ENCODE data around the gene C14orf180.

Gene C14orf180

GRCh38 chr14:104590240-104590965, 10.8 kb downstream of the C14orf180 start:
- DNase-seq (ENCODE audit: extremely low spot score, insufficient read length, low read depth), result no peak
- FAIRE-seq, result no peak

DNA sequence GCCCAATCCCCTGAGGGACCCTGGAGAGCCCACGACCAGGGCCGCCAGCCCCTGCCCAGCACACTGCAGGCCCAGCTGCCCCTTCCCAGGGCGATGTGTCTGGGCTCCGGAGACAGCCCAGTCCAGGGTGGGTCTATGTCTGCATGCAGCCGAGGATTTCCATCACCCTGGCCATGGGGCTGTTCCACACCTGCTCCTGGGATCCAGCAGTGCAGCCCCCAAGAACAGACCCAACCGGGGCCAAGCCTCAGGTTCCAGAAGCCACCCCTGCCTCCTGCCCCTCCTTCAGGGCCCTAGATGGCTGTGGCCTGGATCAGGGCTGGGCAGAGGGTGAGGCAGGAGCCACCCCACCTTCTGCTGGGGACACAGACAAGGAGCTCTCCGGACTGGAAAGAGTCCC, 11.5 kb downstream of the C14orf180 start:
- DNase-seq (ENCODE audit: extremely low spot score, insufficient read length, low read depth) (no peak), FAIRE-seq (no peak)

DNA sequence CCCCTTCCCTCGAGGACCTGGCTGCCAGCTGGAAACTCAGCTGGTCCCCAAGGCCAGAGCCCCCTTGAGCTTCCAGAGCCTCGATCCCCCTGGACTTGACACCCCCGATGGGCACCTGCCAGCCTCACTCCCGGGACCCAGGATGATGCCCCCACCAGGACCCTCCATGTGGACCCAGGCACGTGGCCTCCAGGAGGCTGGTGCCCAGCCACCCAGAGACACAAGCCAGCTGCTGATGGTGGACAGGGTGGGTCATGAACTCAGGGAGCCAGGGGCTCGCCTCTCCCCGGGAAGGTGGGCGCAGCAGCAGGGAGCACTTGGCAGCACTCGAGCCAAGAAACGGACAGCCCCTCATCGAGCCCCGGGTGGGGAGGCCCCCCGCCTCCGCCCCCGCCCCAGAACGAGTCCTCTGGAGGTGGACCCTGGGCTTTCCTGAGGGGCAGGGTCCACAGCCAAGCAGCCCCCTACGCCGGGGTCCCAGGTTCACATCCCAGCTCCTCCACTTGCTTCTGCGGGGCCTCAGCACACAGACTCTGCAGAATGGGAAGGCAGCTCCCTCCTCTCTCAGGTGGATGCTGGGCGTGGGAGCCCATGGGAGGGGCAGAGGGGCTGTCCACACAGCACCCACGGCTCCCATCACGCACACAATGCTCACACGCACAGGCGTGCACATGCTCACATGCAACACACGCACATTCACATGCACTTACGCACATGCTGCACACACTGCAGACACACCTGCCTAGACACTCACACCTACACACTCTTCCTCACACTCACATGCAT, 12.1 kb downstream of the C14orf180 start:
- DNase-seq (ENCODE audit: extremely low spot score, insufficient read length, low read depth), result no peak
- no peak for FAIRE-seq

DNA sequence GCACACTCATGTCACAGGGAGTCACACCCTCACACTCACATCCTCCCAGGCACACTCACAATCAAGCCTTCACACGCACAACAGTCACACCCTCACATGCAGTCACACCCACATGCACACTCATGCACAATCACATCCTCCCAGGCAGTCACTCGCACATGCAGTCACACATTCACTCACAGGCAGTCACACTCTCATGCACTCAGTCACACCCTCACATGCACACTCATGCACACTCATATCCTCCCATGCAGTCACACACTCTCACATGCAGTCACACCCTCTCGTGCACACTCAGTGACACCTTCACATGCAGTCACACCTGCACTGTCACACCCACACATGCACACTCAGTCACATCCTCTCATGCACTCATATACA, 12.7 kb downstream of the C14orf180 start:
- no peak for DNase-seq (ENCODE audit: extremely low spot score, insufficient read length, low read depth)
- no peak for FAIRE-seq

DNA sequence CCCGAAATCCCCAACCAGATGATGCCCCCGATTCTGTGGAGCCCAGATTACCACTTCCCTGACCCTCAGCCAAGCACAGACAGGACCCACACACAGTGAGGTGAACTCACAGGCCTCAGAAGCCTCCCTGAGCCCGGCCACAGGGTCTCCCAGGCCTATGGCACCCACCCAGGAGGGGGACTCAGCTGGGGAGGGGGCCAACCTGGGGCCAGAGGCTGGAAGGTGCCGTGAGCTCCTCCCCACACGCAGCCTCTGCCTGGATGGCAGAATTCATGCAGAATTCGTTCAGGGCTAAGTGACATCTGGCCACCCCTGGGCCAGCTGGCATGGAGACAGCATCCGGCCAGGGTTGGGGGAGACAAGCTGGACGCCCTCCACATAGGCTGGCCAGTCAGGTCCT, 13.2 kb downstream of the C14orf180 start:
- no peak for DNase-seq (ENCODE audit: extremely low spot score, insufficient read length, low read depth)
- no peak for FAIRE-seq

- no peak for DNase-seq (ENCODE audit: extremely low spot score, insufficient read length, low read depth)
- FAIRE-seq, result no peak
Observed at GRCh38 chr14:104593241-104593701, 13.7 kb downstream of the C14orf180 start.

- no peak for FAIRE-seq
- DNase-seq (ENCODE audit: extremely low spot score, insufficient read length, low read depth), result no peak
Observed at GRCh38 chr14:104593710-104594136, 14.2 kb downstream of the C14orf180 start.

DNA sequence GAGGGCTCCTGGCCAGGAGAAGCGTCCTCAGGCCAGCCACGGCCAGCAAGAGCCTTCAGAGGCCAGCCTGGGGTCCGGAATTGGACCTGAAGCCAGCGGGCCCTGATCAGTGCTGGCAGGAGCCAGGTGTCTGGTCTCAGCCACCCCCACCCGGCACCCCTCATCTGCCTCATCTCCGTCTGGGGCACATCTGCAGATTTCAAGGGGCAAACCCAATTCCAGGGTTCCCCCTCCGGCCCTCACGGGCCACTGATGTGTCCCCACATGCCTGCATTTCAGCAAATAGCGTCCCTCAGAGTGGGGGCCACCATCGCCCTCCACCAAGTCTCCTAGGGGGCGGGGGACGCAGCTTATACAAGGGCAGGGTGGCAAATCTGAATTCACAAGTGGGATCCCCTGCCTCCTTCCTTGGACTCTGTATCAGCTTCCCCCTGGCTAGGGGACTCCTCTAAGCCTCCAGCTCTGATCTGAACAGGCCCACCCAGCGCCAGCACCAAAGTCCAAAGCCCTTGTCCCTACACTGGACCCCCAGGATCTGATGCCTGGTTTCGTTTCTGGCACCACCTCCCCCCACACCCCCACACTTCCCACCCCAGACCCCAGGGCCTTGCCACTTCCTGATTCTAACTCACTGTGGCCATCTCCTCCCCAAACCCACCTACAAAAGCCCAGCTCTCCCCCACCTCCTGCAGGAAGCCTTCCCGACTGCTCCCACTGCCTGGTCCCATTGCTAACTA, 14.9 kb downstream of the C14orf180 start:
- FAIRE-seq, result no peak
- no peak for DNase-seq (ENCODE audit: extremely low spot score, insufficient read length, low read depth)

- DNase-seq (ENCODE audit: extremely low spot score, insufficient read length, low read depth) (no peak), FAIRE-seq (no peak)
Observed at GRCh38 chr14:104595116-104595675, 15.6 kb downstream of the C14orf180 start.

DNA sequence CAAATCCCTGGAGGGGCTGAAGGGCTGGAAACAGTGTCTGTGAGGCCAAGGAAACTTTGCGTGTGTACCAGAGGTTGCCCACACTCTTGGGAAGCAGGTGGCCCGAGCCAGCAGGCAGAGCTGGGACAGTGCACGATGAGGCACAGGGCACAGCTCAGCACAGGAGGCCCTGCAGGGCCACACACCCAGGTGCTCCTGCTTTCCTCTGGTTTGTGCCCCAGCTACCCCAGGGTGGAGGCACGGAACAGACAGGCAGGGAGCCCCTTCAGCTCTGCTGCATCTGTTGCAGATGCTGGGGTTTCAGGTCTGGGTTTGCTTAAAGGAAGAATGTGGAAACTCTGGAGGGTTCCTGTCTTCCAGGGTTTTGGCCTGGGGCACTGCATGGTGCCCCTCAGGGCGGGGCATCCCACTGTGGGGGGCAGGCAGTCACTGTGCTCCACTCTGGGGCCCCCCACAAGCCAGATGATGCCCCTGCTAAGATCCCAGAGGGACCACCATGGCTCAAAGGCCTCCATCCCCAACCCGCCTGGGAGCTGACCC, 16.4 kb downstream of the C14orf180 start:
- FAIRE-seq, result no peak
- DNase-seq (ENCODE audit: extremely low spot score, insufficient read length, low read depth), result no peak

GRCh38 chr14:104596451-104596918, 16.9 kb downstream of the C14orf180 start:
- FAIRE-seq (no peak), DNase-seq (ENCODE audit: extremely low spot score, insufficient read length, low read depth) (no peak)

DNA sequence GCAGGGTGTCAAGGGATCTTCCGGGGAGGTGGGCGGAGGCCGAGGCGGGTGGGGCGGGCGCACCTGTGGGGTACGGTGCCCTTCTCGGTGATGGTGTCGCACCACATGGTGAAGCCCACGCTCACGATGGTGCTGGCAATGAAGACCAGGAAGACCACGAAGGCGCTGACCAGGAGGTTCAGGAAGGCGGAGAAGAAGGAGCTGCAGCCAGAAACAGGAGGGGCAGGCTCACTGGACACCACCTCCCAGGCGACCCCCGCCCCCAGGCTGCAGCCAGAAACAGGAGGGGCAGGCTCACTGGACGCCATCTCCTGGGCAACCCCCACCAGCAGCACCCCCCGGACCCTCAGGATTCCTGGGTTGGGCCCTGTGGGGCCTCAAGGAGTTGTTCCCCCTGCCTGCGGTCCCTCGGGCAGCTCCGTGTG, 17.4 kb downstream of the C14orf180 start:
- DNase-seq (ENCODE audit: extremely low spot score, insufficient read length, low read depth), result no peak
- FAIRE-seq, result no peak

DNA sequence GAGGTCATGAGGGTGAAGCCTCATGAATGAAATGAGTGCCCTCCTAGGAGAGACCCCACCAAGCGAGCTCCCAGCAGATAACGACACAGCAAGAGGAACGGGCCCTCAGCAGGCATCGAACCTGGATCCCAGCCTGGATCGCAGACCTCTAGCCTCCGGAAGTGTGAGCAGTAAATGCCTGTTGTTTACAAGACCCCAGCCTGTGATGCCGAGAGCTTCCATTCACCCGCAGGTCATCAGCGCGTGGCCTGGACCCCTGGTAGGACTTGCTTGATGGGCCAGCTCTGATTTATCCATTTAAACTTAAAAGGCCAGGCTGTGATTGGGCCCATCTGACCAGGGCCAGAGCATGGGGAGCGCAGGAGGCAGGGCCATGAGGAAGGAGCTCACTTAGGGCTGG, 18.0 kb downstream of the C14orf180 start:
- FAIRE-seq (no peak), DNase-seq (ENCODE audit: extremely low spot score, insufficient read length, low read depth) (no peak)

DNA sequence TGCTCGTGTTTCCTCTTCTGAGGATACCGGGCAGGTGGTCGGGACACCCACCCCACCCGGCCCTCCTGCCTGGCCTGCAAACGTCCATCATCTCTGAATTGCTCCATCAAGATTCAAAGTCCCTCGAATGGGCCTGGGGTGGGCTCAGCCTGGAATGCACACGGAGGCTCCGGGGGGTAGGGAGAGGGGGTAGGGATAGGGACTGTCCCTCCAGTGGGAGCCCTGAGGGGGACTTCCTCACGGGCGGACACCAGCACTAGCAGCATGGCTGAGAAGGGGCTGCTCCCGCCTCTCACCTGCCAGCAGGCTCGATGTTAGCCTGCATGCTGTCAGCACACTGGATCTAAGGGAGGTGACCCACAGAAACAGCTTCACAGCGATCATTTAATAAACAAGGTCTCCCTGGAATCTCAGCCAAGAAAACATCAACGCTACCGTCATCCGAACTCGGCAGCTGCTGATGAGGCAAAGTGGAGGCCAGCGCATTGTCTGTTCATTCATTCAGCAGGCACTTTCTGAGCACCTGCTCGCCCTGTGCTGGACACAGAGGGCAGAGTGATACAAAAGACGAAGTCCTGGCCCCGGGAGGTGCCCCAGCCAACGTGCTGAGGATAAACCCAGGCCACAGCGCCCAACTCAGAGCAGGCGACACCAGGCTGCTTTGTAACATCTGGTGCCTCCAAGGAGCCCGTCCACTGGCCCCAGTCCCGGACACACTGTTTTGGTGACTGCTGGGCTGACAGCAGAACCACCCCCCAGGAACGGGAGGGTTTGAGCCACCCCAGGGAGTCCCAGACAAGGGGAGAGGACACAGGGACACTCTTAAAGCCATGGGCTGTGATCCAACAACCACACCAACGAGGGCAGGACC, 18.7 kb downstream of the C14orf180 start:
- FAIRE-seq (no peak), DNase-seq (ENCODE audit: extremely low spot score, insufficient read length, low read depth) (no peak)

DNA sequence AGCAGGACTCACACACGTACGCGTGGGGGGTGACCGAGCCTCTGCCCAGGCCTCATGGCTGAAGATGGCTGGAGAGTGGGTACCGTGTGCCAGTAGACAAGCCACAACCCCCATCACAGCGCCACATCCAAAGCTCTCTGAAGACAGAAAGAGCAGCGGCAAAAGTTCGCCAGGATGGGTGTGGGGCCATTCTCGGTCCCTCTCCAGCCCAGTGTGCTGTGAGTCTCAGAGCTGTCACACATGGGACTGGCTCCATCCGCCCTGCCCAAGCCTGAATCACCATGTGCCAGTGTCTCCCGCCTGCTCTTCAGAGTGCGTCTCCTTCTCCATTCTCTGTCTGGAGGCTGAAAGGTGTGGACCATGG, 19.3 kb downstream of the C14orf180 start:
- FAIRE-seq (no peak), DNase-seq (ENCODE audit: extremely low spot score, insufficient read length, low read depth) (no peak)

DNA sequence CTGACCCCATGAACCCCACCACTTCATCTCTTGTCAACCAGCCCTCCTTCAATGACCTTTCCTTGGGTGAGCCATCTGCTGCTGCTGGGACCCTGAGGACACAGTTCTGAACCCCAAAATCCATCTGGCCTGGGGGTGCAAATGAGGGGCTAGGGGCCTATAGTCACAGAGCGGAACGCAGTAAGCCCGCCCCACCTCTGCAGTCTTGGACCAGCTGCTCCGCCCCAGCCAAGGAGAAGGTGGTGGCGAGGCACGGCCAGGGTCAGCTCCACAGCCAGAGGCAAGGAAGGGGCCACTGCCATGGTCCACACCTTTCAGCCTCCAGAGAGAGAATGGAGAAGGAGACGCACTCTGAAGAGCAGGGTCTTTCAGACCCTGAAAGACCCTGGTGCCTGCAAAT, 19.9 kb downstream of the C14orf180 start:
- FAIRE-seq, result no peak
- no peak for DNase-seq (ENCODE audit: extremely low spot score, insufficient read length, low read depth)

DNA sequence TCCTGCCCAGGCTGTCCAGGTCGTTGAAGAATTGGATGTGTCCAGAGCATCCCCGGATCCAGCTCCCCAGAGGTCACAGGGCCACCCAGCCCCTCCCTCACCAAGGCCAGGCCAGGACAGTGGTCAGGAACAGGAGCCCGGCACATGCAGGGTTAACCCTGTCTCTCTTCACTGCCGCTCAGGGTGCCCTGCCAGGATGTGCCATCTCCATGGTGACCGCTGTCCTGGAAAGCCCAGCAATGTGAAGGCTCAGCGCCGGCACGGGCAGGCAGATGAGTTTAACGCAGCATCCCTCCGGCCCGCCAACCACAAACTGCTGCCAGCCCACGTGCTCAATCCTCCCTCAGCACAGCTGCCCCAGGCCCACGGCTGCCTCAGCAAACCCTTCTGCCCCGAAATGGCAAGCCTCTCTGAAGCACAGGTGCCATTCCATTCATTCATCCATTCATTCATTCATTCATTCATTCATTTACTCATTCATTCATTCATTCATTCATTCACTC, 20.6 kb downstream of the C14orf180 start:
- no peak for DNase-seq (ENCODE audit: extremely low spot score, insufficient read length, low read depth)
- no peak for FAIRE-seq

GRCh38 chr14:104600805-104601204, 21.2 kb downstream of the C14orf180 start:
- DNase-seq (ENCODE audit: extremely low spot score, insufficient read length, low read depth) (no peak), FAIRE-seq (no peak)

DNA sequence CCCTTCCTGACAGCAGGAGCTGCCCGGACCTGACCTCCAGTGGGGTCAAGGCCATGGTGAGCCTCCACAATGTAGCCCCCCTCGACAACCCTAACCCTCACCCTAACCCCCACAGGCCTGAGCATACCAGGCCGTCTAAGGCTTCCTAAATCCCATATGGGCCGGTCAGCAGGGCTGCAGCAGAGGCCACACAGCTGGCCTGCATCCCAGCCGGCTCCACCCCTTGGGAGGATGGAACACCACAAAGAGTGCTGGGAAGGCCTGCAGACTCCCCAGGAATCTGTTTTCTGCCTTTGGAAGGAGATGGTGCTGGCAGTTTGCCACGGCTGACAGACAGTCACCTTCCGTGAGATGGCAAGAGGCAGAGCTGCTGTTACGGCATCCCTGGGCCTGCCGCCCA, 22.2 kb downstream of the C14orf180 start:
- FAIRE-seq (no peak), DNase-seq (ENCODE audit: extremely low spot score, insufficient read length, low read depth) (no peak)

Data from GM18507 (cell line).